ENCODE results near the gene EGF.

The EGF gene

GRCh38 chr4:109990261-109991257 lies 77.9 kb downstream of the EGF start:
- no peak for DNase-seq (ENCODE audit: low read depth in 1 of 2, low spot score in 1 of 2)

GRCh38 chr4:109993116-109993515 lies 80.4 kb downstream of the EGF start:
- DNase-seq (ENCODE audit: low read depth in 1 of 2, low spot score in 1 of 2), result no peak

- no peak for DNase-seq (ENCODE audit: low read depth in 1 of 2, low spot score in 1 of 2)
These were observed 81.7 kb downstream of the EGF start for GRCh38 chr4:109994415-109994827.

- no peak for DNase-seq (ENCODE audit: low read depth in 1 of 2, low spot score in 1 of 2)
These were observed 83.8 kb downstream of the EGF start for GRCh38 chr4:109996526-109996925.

GRCh38 chr4:109998867-109999584 lies 86.3 kb downstream of the EGF start:
- DNase-seq (ENCODE audit: low read depth in 1 of 2, low spot score in 1 of 2), result peak in 1 of 2 donors; percentile 52

GRCh38 chr4:109999585-109999912 lies 86.9 kb downstream of the EGF start:
- no peak for DNase-seq (ENCODE audit: low read depth in 1 of 2, low spot score in 1 of 2)

- DNase-seq (ENCODE audit: low read depth in 1 of 2, low spot score in 1 of 2), result no peak
These were observed 89.6 kb downstream of the EGF start for GRCh38 chr4:110002326-110002725.

- no peak for DNase-seq (ENCODE audit: low read depth in 1 of 2, low spot score in 1 of 2)
These were observed 90.9 kb downstream of the EGF start for GRCh38 chr4:110003401-110004187.

- DNase-seq (ENCODE audit: low read depth in 1 of 2, low spot score in 1 of 2), result no peak
These were observed 91.9 kb downstream of the EGF start for GRCh38 chr4:110004556-110004955.

- peak in 1 of 2 donors; percentile 29 for DNase-seq (ENCODE audit: low read depth in 1 of 2, low spot score in 1 of 2)
These were observed 92.9 kb downstream of the EGF start for GRCh38 chr4:110005461-110006056.

GRCh38 chr4:110007217-110007616 lies 94.5 kb downstream of the EGF start:
- DNase-seq (ENCODE audit: low read depth in 1 of 2, low spot score in 1 of 2), result no peak

GRCh38 chr4:110008540-110008939 lies 95.9 kb downstream of the EGF start:
- DNase-seq (ENCODE audit: low read depth in 1 of 2, low spot score in 1 of 2), result no peak

- no peak for DNase-seq (ENCODE audit: low read depth in 1 of 2, low spot score in 1 of 2)
These were observed 96.9 kb downstream of the EGF start for GRCh38 chr4:110009550-110009949.

GRCh38 chr4:110010797-110011196 lies 98.1 kb downstream of the EGF start:
- no peak for DNase-seq (ENCODE audit: low read depth in 1 of 2, low spot score in 1 of 2)

GRCh38 chr4:110012917-110013316 lies 100.2 kb downstream of the EGF start:
- no peak for DNase-seq (ENCODE audit: low read depth in 1 of 2, low spot score in 1 of 2)

GRCh38 chr4:110014233-110014632 lies 101.5 kb downstream of the EGF start:
- no peak for DNase-seq (ENCODE audit: low read depth in 1 of 2, low spot score in 1 of 2)

- DNase-seq (ENCODE audit: low read depth in 1 of 2, low spot score in 1 of 2), result no peak
These were observed 106.5 kb downstream of the EGF start for GRCh38 chr4:110019153-110019552.

GRCh38 chr4:110020139-110020538 lies 107.5 kb downstream of the EGF start:
- DNase-seq (ENCODE audit: low read depth in 1 of 2, low spot score in 1 of 2), result no peak

- no peak for DNase-seq (ENCODE audit: low read depth in 1 of 2, low spot score in 1 of 2)
These were observed 108.2 kb downstream of the EGF start for GRCh38 chr4:110020646-110021443.

- DNase-seq (ENCODE audit: low read depth in 1 of 2, low spot score in 1 of 2), result no peak
These were observed 109.8 kb downstream of the EGF start for GRCh38 chr4:110022457-110022856.

Measured in activated CD4-positive, alpha-beta T cell treated with anti-CD3 and anti-CD28 coated beads, Interleukin-2, amount 50 U/mL, for 24 hours (primary cell).